Dendritic cell treated with granulocyte-macrophage colony-stimulating factor and Interleukin-4, amounts not matched to agents 40 ng/mL and 50 ng/mL, for 4 days (primary cell): ENCODE results near the gene LRPPRC.
"Not testable (repeated sequence)": the region's sequence is repeated elsewhere in the genome, so short reads cannot be mapped to it uniquely, and the experiment has no call there.

Experiments used
- H3K27ac Mint-ChIP-seq: one replicate; pipeline ENCODE4 v1.8.0; 2022; ENCODE audit warnings: mild to moderate bottlenecking, mixed read lengths
- H3K27me3 Mint-ChIP-seq: one replicate; pipeline ENCODE4 v1.8.0; 2022; ENCODE audit warnings: mild to moderate bottlenecking, mixed read lengths
- H3K36me3 Mint-ChIP-seq: one replicate; pipeline ENCODE4 v1.8.0; 2022; ENCODE audit warnings: low read depth, mixed read lengths
- H3K4me1 Mint-ChIP-seq: one replicate; pipeline ENCODE4 v1.8.0; 2022; ENCODE audit warnings: low read depth, mixed read lengths
- H3K4me3 Mint-ChIP-seq: one replicate; pipeline ENCODE4 v1.8.0; 2022; ENCODE audit warnings: mild to moderate bottlenecking, moderate library complexity, mixed read lengths
- H3K9me3 Mint-ChIP-seq: one replicate; pipeline ENCODE4 v1.8.0; 2022; ENCODE audit warnings: mixed read lengths
- intact Hi-C: fragments of 100-400 bp; cut with micrococcal nuclease; formaldehyde crosslinking; loops from one replicate; pipeline ENCODE4 v1.15.0; 2022

LRPPRC gene

GRCh38 chr2:43995733-43996533 is at the start of gene LRPPRC:
Gene LRPPRC (minus strand): TSS chr2:43995989. CDS start chr2:43995947, 42 bp downstream.
- Mint-ChIP-seq H3K4me1 (peaks cover 34% of the 10 kb centered on the region), H3K4me3 (peak within 1 kb of the TSS; percentile 91), H3K9me3 (no peaks in the 10 kb centered on the region), H3K27ac (peak within 1 kb of the TSS; percentile 98), H3K27me3 (peaks cover 1% of the 10 kb centered on the region), H3K36me3 (peaks cover 32% of the 10 kb centered on the region)
- intact Hi-C loops, result loop anchor here (5.0 to 10.0 kb wide), 2 partner anchors 179 to 224 kb away; partner anchors contain the start of gene DYNC2LI1

GRCh38 chr2:44045061-44045460 is 49.3 kb upstream of the LRPPRC start:
- no peaks in the 10 kb centered on the region for H3K4me1 Mint-ChIP-seq
- H3K4me3 Mint-ChIP-seq, result no peak overlapping the region
- peaks cover 2% of the 10 kb centered on the region for H3K27me3 Mint-ChIP-seq
- H3K27ac Mint-ChIP-seq, result no peak overlapping the region
- H3K36me3 Mint-ChIP-seq, result no peaks in the 10 kb centered on the region
- intact Hi-C loops, result loop anchor here (10.0 kb wide), 1 partner anchor 910 kb away; no protein-coding TSS in a partner anchor
- no peaks in the 10 kb centered on the region for H3K9me3 Mint-ChIP-seq

DNA sequence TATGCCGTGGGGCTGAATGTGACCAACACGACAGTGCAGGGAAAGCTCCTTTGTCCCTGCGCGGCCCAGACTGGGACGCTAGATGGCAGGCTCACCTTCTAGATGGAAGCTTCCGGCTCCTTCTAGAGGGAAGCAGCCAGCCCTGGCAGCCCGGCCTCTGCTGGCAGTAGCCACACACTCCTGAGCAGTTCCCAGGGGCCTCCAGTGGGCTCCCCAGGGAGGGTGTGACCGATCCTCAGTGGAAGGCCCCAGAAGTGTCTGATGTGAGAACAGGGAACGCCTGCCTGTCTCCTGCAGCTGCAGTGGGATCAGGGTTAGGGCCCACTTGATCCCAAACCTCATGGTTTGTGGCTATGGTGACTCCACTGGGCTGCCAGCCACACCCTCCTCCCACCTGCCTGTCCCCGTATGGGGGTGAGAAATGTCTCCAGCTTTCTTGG is 48.5 kb upstream of the LRPPRC start:
- Mint-ChIP-seq H3K4me3 (no peak overlapping the region), H3K9me3 (no peaks in the 10 kb centered on the region), H3K4me1 (no peaks in the 10 kb centered on the region), H3K27me3 (peaks cover 2% of the 10 kb centered on the region), H3K36me3 (no peaks in the 10 kb centered on the region), H3K27ac (no peak overlapping the region)
- intact Hi-C loops, result loop anchor here (1.0 to 10.0 kb wide), 2 partner anchors 247 to 910 kb away; no protein-coding TSS in a partner anchor

- no peak overlapping the region for H3K4me3 Mint-ChIP-seq
- no peak overlapping the region for H3K27ac Mint-ChIP-seq
- no peaks in the 10 kb centered on the region for H3K36me3 Mint-ChIP-seq
- intact Hi-C loops, result loop anchor here (10.0 kb wide), 1 partner anchor 914 kb away; no protein-coding TSS in a partner anchor
- H3K9me3 Mint-ChIP-seq, result no peaks in the 10 kb centered on the region
- no peaks in the 10 kb centered on the region for H3K27me3 Mint-ChIP-seq
- no peaks in the 10 kb centered on the region for H3K4me1 Mint-ChIP-seq
Measured at GRCh38 chr2:44040365-44040764, 44.6 kb upstream of the LRPPRC start.

DNA sequence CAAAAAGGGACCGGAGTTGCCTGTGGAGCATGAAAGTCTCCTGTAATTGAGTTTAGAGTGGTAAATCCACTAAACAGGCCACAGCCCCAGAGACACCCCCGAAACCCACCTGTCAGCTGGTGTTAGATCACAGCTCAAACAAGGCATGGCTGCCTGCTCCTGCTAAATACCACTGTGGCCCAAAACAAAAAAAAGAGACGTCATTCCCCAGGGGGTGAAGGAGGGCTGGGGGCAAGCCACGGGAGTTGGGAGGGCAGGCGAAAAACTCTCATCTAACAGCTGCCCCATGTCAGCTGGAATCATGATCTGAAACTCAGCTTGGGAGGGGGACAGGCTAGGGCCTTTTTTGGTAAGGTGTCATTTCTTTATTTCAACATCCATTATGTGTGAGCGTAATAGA is 42.5 kb upstream of the LRPPRC start:
- H3K4me3 Mint-ChIP-seq, result no peak overlapping the region

DNA sequence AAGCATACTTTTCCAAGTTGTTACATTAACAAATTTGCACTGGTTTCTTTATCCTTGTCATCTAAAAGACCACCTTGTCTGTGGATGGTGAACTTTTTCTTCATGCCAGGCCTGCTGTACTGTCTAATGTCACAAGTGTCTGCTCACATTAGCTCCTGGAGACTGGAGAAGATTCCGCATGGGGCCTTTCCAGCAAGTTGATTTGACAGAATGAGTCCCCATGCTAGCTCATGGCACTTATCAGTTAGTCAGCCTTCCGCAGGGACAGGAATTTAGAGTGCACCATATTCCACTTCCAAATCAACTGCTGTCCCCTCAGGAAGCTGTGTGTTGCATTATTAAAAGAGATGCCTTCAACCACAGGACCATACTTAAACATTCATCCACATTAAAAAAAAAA is 41.4 kb upstream of the LRPPRC start:
- no peaks in the 10 kb centered on the region for H3K9me3 Mint-ChIP-seq
- no peak overlapping the region for H3K27ac Mint-ChIP-seq
- no peak overlapping the region for H3K4me3 Mint-ChIP-seq
- peaks cover 6% of the 10 kb centered on the region for H3K27me3 Mint-ChIP-seq
- intact Hi-C loops, result no loop called here
- no peaks in the 10 kb centered on the region for H3K4me1 Mint-ChIP-seq
- H3K36me3 Mint-ChIP-seq, result no peaks in the 10 kb centered on the region

More for the DNA sequence above, 42.5 kb upstream of the LRPPRC start:
- no peaks in the 10 kb centered on the region for H3K36me3 Mint-ChIP-seq
- no peaks in the 10 kb centered on the region for H3K9me3 Mint-ChIP-seq
- no peak overlapping the region for H3K27ac Mint-ChIP-seq
- intact Hi-C loops, result no loop called here
- no peaks in the 10 kb centered on the region for H3K4me1 Mint-ChIP-seq
- no peaks in the 10 kb centered on the region for H3K27me3 Mint-ChIP-seq

DNA sequence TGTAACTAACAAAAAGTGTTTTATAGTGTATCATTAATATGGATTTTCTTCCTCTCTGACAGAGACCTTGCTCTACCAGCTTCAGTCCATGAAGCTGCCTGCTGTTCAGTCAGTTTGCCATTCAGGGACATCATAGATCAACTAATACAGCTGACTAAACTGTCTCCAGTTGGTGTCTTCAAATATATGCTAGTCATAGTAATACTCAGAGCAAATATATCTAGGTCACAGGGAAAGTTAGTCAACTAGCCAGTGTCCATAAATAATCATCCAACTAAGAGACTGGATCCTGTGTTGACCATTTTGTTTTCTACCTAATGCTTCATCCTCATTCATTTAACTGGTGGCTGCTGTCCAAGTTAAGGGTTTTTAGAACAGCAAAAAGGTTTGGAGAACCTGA is 38.2 kb upstream of the LRPPRC start:
- Mint-ChIP-seq H3K4me3 (no peak overlapping the region), H3K27ac (no peak overlapping the region), H3K4me1 (no peaks in the 10 kb centered on the region), H3K36me3 (no peaks in the 10 kb centered on the region), H3K9me3 (no peaks in the 10 kb centered on the region), H3K27me3 (peaks cover 20% of the 10 kb centered on the region)
- intact Hi-C loops, result no loop called here

DNA sequence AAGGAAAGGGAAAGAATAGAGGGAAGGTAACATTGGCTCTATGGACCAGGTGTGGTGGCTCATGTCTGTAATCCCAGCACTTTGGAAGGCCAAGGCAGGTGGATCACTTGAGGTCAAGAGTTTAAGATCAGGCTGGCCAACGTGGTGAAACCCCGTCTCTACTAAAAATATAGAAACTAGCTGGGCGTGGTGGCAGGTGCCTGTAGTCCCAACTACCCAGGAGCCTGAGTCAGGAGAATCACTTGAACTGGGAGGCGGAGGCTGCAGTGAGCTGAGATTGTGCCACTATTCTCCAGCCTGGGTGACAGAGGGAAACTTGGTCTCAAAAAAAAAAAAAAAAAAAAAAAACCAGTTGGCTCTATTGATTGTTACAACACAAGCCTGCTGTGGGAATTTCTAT is 31.3 kb upstream of the LRPPRC start:
- H3K36me3 Mint-ChIP-seq, H3K9me3 Mint-ChIP-seq, intact Hi-C loops, H3K4me3 Mint-ChIP-seq, H3K4me1 Mint-ChIP-seq, H3K27ac Mint-ChIP-seq: not testable (repeated sequence)
- H3K27me3 Mint-ChIP-seq, result peaks cover 24% of the 10 kb centered on the region

DNA sequence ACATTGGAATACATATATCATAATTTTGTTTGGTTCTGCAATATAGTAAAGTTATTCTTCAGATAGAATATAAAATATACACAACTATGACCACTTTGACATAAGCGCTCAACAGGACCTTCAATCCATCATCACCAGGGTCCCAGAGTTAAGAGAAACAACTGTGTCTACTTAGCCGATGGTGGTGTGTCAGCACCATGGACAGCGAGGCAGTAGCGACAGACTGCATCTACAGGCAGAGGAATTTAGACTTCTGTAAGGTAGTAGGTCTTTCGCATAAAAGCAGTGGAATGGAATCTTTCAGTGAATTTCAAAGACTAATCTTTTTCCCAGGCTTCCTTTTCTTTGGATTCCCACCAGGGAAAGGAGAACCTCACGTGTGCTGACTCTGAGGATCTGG is 20.5 kb upstream of the LRPPRC start:
- Mint-ChIP-seq H3K4me3 (no peak overlapping the region), H3K27me3 (peaks cover 13% of the 10 kb centered on the region), H3K36me3 (no peaks in the 10 kb centered on the region), H3K4me1 (no peaks in the 10 kb centered on the region), H3K27ac (no peak overlapping the region), H3K9me3 (no peaks in the 10 kb centered on the region)
- intact Hi-C loops, result no loop called here

GRCh38 chr2:44015239-44015638 is 19.4 kb upstream of the LRPPRC start:
- H3K36me3 Mint-ChIP-seq, result no peaks in the 10 kb centered on the region
- no peaks in the 10 kb centered on the region for H3K9me3 Mint-ChIP-seq
- no peak overlapping the region for H3K27ac Mint-ChIP-seq
- H3K27me3 Mint-ChIP-seq, result peaks cover 15% of the 10 kb centered on the region
- no peaks in the 10 kb centered on the region for H3K4me1 Mint-ChIP-seq
- no peak overlapping the region for H3K4me3 Mint-ChIP-seq
- intact Hi-C loops, result no loop called here

DNA sequence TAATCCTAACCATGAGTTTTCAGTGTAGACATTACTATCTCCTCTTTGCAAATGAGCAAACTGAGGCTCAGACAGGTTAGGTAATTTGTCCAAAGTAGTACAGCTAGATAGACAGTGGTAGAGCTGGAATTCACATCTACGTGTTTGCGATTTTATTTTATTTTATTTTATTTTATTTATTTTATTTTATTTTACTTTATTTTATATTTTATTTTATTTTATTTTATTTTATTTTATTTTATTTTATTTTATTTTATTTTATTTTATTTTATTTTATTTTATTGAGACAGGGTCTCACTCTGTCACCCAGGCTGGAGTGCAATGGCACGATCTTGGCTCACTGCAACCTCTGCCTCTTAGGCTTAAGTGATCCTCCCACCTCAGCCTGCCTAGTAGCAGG is 17.4 kb upstream of the LRPPRC start:
- H3K27ac Mint-ChIP-seq, H3K9me3 Mint-ChIP-seq, H3K4me1 Mint-ChIP-seq, H3K36me3 Mint-ChIP-seq, intact Hi-C loops, H3K4me3 Mint-ChIP-seq: not testable (repeated sequence)
- peaks cover 18% of the 10 kb centered on the region for H3K27me3 Mint-ChIP-seq

- no peaks in the 10 kb centered on the region for H3K4me1 Mint-ChIP-seq
- H3K27me3 Mint-ChIP-seq, result peaks cover 17% of the 10 kb centered on the region
- no peak overlapping the region for H3K27ac Mint-ChIP-seq
- intact Hi-C loops, result no loop called here
- H3K9me3 Mint-ChIP-seq, result no peaks in the 10 kb centered on the region
- no peaks in the 10 kb centered on the region for H3K36me3 Mint-ChIP-seq
- H3K4me3 Mint-ChIP-seq, result no peak overlapping the region
Measured at GRCh38 chr2:44010266-44010665, 14.5 kb upstream of the LRPPRC start.

DNA sequence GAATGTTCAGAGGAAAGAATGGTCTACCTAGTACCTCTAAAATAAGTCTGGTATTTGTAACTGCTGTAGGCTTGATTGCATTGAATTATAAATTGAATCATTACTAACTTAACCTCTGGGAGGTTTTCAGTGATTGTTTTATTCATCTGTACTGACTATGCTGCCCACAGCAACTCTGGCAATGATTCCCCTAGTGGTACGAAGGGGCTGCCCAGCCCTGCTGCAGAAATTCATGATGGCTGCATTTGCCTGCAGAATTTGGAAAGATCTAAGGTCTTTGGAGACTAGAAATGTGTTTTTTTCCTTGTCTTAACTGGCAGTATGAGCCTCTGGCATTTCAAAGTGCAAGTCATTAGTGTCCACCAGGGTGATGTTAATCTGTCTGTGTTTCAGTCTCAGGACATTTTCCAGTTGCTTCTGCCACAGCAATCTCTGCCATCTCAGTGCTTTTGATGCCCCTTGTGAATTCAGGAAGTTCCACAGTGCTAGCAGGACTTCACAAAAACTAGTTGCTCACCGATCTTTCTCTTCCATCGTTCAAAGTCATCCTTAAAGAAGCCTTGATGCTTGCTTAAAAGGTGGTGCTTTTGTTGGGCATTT is 13.4 kb upstream of the LRPPRC start:
- intact Hi-C loops, result no loop called here
- Mint-ChIP-seq H3K27me3 (peaks cover 14% of the 10 kb centered on the region), H3K9me3 (no peaks in the 10 kb centered on the region), H3K4me1 (no peaks in the 10 kb centered on the region), H3K4me3 (no peak overlapping the region), H3K36me3 (no peaks in the 10 kb centered on the region), H3K27ac (no peak overlapping the region)

DNA sequence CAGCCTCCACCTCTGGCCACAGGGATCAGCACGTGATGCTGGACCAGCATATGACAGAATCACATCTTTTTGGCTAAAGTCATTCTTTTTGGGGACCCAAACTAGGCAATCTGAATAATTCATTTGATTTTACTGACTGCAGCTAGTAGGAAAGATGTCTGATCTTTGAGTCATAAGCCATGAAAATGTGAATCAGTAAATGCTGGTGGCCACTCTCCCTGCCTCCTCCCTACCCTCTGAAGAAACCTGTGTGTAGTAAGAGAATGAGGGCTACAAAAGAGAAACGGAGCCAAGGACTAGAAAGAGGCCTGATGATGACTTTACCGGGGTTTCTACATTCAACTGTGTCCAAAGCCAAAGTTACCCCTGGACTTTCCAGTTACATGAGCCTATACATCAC is 10.1 kb upstream of the LRPPRC start:
- Mint-ChIP-seq H3K9me3 (no peaks in the 10 kb centered on the region), H3K27me3 (peaks cover 12% of the 10 kb centered on the region), H3K27ac (no peak overlapping the region), H3K4me1 (no peaks in the 10 kb centered on the region), H3K4me3 (no peak overlapping the region), H3K36me3 (no peaks in the 10 kb centered on the region)
- intact Hi-C loops, result no loop called here
